ENCODE data around the gene RALGPS1. TPM values are rescaled to one million over a fixed set of nuclear protein-coding genes. Genes with fewer than 3 reads are reported as not detected.

The RALGPS1 gene
- polyA plus RNA-seq, 3 donors: 0.60 to 4.6 (median 1.3) TPM

- Mint-ChIP-seq H3K4me3 (no peak overlapping the region), H3K4me1 (no peaks in the 10 kb centered on the region), H3K36me3 (no peaks in the 10 kb centered on the region), H3K27me3 (ENCODE audit: low read depth in 3 of 3) (peaks cover 2 to 10% (median 5%) of the 10 kb centered on the region in 3 donors), H3K9me3 (peaks cover 0 to 2% (median 0%) of the 10 kb centered on the region in 7 donors), H3K27ac (no peak overlapping the region)
- intact Hi-C loops (cut with micrococcal nuclease): no loop called here
- WGBS (ENCODE audit: insufficient coverage): 93% methylated on average over 4 of the region's 5 CpGs
- no peak for TF ChIP-seq CTCF (IDR thresholded peaks at IDR 0.05)
- H3K79me2 ChIP-seq (ENCODE audit: insufficient read depth, low read length): no peaks in the 10 kb centered on the region
- no peak for DNase-seq
- no peak overlapping the region for H3K27ac ChIP-seq (ENCODE audit: low read depth in 1 of 2, low read length in 2 of 2)
- H3K4me3 ChIP-seq (replicated peaks in 1 of 3; ENCODE audit: low read depth in 2 of 3, low read length in 3 of 3): no peak overlapping the region
- no peak overlapping the region for H3K4me2 ChIP-seq (replicated peaks; ENCODE audit: extremely low read depth, low read length, poor library complexity, severe bottlenecking)
- no peaks in the 10 kb centered on the region for H3K9me3 ChIP-seq (replicated peaks in 1 of 2; ENCODE audit: control insufficient read depth in 1 of 2, insufficient read depth in 1 of 2, low read length in 2 of 2)
- no peaks in the 10 kb centered on the region for H3K27me3 ChIP-seq (ENCODE audit: control insufficient read depth in 2 of 2, insufficient read depth in 2 of 2, low read length in 2 of 2)
- H2AFZ ChIP-seq (ENCODE audit: insufficient read depth, low read depth, low read length, poor library complexity, severe bottlenecking): no peak overlapping the region
- H3K36me3 ChIP-seq (replicated peaks in 1 of 2; ENCODE audit: control insufficient read depth in 1 of 2, insufficient read depth in 2 of 2, low read length in 2 of 2): no peaks in the 10 kb centered on the region
- H3K9ac ChIP-seq (ENCODE audit: insufficient read depth, low read length, poor library complexity, severe bottlenecking): no peak overlapping the region
- no peaks in the 10 kb centered on the region for H4K20me1 ChIP-seq (ENCODE audit: insufficient read depth, low read length)
- H3K4me1 ChIP-seq (ENCODE audit: control insufficient read depth in 1 of 2, insufficient read depth in 2 of 2, low read length in 2 of 2): no peaks in the 10 kb centered on the region
These were observed 270.6 kb downstream of the RALGPS1 start for GRCh38 chr9:127185181-127185580.

- Mint-ChIP-seq H3K27me3 (ENCODE audit: low read depth in 3 of 3) (peaks cover 2 to 12% (median 6%) of the 10 kb centered on the region in 3 donors), H3K27ac (no peak overlapping the region), H3K36me3 (no peaks in the 10 kb centered on the region), H3K4me1 (no peaks in the 10 kb centered on the region), H3K4me3 (no peak overlapping the region), H3K9me3 (peaks cover 0 to 2% (median 0%) of the 10 kb centered on the region in 7 donors)
- 92% methylated on average over 10 of the region's 11 CpGs for WGBS (ENCODE audit: insufficient coverage)
- Histone ChIP-seq H4K20me1 (ENCODE audit: insufficient read depth, low read length) (no peaks in the 10 kb centered on the region), H2AFZ (ENCODE audit: insufficient read depth, low read depth, low read length, poor library complexity, severe bottlenecking) (no peak overlapping the region), H3K9ac (ENCODE audit: insufficient read depth, low read length, poor library complexity, severe bottlenecking) (no peak overlapping the region), H3K27ac (ENCODE audit: low read depth in 1 of 2, low read length in 2 of 2) (no peak overlapping the region), H3K79me2 (ENCODE audit: insufficient read depth, low read length) (no peaks in the 10 kb centered on the region), H3K4me3 (replicated peaks in 1 of 3; ENCODE audit: low read depth in 2 of 3, low read length in 3 of 3) (no peak overlapping the region), H3K36me3 (replicated peaks in 1 of 2; ENCODE audit: control insufficient read depth in 1 of 2, insufficient read depth in 2 of 2, low read length in 2 of 2) (no peaks in the 10 kb centered on the region), H3K27me3 (ENCODE audit: control insufficient read depth in 2 of 2, insufficient read depth in 2 of 2, low read length in 2 of 2) (no peaks in the 10 kb centered on the region), H3K9me3 (replicated peaks in 1 of 2; ENCODE audit: control insufficient read depth in 1 of 2, insufficient read depth in 1 of 2, low read length in 2 of 2) (no peaks in the 10 kb centered on the region), H3K4me2 (replicated peaks; ENCODE audit: extremely low read depth, low read length, poor library complexity, severe bottlenecking) (no peak overlapping the region), H3K4me1 (ENCODE audit: control insufficient read depth in 1 of 2, insufficient read depth in 2 of 2, low read length in 2 of 2) (no peaks in the 10 kb centered on the region)
- intact Hi-C loops (cut with micrococcal nuclease): no loop called here
- TF ChIP-seq CTCF (IDR thresholded peaks at IDR 0.05): no peak
- no peak for DNase-seq
These were observed 271.6 kb downstream of the RALGPS1 start for GRCh38 chr9:127185931-127186781.

Measured in CD14-positive monocyte (primary cell).